PC-3 (cell line): ENCODE results near the gene SPINK4.

ENCODE experiments used
- CTCF ChIP-seq: fragments of 300-600 bp; sonication (generic); conservative IDR thresholded peaks from 2 replicates; pipeline ENCODE4 v1.5.1; 2017; ENCODE audit warnings: antibody characterized with exemption, low read depth, mild to moderate bottlenecking, low read length
- EZH2 ChIP-seq: fragments of 300-600 bp; sonication (generic); IDR thresholded peaks from one replicate; pipeline ENCODE4 v1.6.1; 2017; ENCODE audit warnings: antibody characterized with exemption, mild to moderate bottlenecking, low read length; ENCODE audit not compliant: unreplicated experiment

DNA sequence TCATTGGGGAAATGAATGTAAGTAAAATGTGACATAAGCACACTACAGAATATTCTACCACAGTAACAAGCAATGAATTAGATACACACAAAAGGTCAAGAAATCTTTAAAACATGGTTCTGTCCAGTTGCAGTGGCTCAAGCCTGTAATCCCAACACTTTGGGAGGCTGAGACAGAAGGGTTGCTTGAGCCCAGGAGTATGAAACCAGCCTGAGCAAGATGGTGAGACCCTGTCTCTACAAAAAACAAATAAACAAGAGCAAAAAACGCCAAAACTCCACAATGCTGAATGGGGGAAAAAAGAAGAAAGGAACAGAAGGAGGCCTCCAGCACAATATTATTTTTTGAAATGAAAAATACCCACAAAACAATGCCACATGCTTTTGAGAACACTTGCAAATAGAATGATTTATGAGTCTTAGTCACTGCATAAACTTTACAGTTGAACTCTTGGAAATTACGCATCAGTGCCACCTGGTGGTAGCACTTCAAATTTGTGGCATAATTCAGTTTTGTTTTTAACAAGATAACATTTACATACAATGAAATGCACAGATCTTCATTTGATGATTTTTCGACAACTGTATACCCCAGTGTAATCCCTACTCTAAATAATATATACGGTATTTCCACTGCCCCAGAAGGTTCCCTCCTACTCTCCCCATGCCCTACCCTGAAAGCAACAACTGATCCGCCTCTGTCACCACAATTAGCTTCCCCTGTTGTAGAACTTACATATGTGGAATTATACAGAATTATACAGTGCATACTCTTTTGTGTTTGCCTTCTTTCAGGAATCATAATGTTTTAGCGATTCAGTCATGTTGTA lies 14.4 kb upstream of the SPINK4 start:
- no peak for TF ChIP-seq EZH2
- peak; percentile 72 for TF ChIP-seq CTCF
